HepG2 (cell line): ENCODE data around the gene ACOT9. TPM values are rescaled to one million over a fixed set of nuclear protein-coding genes. Genes with fewer than 3 reads are reported as not detected.

Experiments used
- CBX2 ChIP-seq, 2 experiments: fragments of 200-600 bp in 1 of 2; sonication (generic); formaldehyde crosslinking in 1 of 2; IDR thresholded peaks; 2 replicates each; pipeline versions ENCODE4 v1.7.0 to v1.8.1; 2018 to 2022; ENCODE audit warnings: low read depth in 2 of 2, low read length in 1 of 2, mild to moderate bottlenecking in 1 of 2, missing genetic modification reagents in 1 of 2
- HMG20B ChIP-seq: conservative IDR thresholded peaks from 2 replicates; pipeline ENCODE4 v1.6.1; 2016; ENCODE audit warnings: missing genetic modification reagents, missing compliant biosample characterization
- KDM5B ChIP-seq: sonication (generic); formaldehyde crosslinking; IDR thresholded peaks from 2 replicates; pipeline ENCODE4 v1.4.0; 2020; ENCODE audit warnings: missing genetic modification reagents, mild to moderate bottlenecking, borderline replicate concordance
- KLF16 ChIP-seq, 2 experiments: sonication (generic) in 1 of 2; formaldehyde crosslinking in 1 of 2; IDR thresholded peaks; 2 replicates each; pipeline versions ENCODE4 v1.6.1 to v1.8.0; 2016 to 2023; ENCODE audit warnings: missing genetic modification reagents in 2 of 2, missing compliant biosample characterization in 1 of 2
- MXD4 ChIP-seq: IDR thresholded peaks from 2 replicates; pipeline ENCODE4 v1.6.1; 2016; ENCODE audit warnings: mild to moderate bottlenecking, missing biosample characterization, missing genetic modification reagents
- PHF20 ChIP-seq: sonication (generic); formaldehyde crosslinking; IDR thresholded peaks from 2 replicates; pipeline ENCODE4 v1.5.0; 2020; ENCODE audit warnings: mild to moderate bottlenecking, missing genetic modification reagents
- RORA ChIP-seq: sonication (generic); formaldehyde crosslinking; IDR thresholded peaks from 2 replicates; pipeline ENCODE4 v1.5.0; 2020; ENCODE audit warnings: mild to moderate bottlenecking, missing genetic modification reagents, moderate library complexity
- SMAD1 ChIP-seq: sonication (generic); formaldehyde crosslinking; IDR thresholded peaks from 2 replicates; pipeline ENCODE4 v1.4.0; 2020; ENCODE audit warnings: missing genetic modification reagents, low read depth, mild to moderate bottlenecking, borderline replicate concordance
- U2AF1 ChIP-seq: fragments of 200-400 bp; formaldehyde crosslinking; optimal IDR thresholded peaks from 2 replicates; pipeline ENCODE3; 2017; ENCODE audit warnings: mild to moderate bottlenecking, low read depth, low read length
- ZBTB7B ChIP-seq: sonication (generic); formaldehyde crosslinking; IDR thresholded peaks from 2 replicates; pipeline ENCODE4 v1.4.0; 2020; ENCODE audit warnings: missing genetic modification reagents
- ZNF143 ChIP-seq: sonication (generic); formaldehyde crosslinking; IDR thresholded peaks from 2 replicates; pipeline ENCODE4 v1.4.0; 2020; ENCODE audit warnings: missing genetic modification reagents
- ZNF20 ChIP-seq: sonication (generic); formaldehyde crosslinking; IDR thresholded peaks from 2 replicates; pipeline ENCODE4 v1.4.0; 2020; ENCODE audit warnings: mild to moderate bottlenecking, moderate library complexity, missing genetic modification reagents
- ZNF205 ChIP-seq: IDR thresholded peaks from 2 replicates; pipeline ENCODE4 v1.6.1; 2018; ENCODE audit warnings: missing biosample characterization, missing genetic modification reagents
- ZNF550 ChIP-seq: sonication (generic); formaldehyde crosslinking; IDR thresholded peaks from 2 replicates; pipeline ENCODE4 v1.4.0; 2020; ENCODE audit warnings: mild to moderate bottlenecking, missing genetic modification reagents, borderline replicate concordance
- ZNF589 ChIP-seq: sonication (generic); formaldehyde crosslinking; conservative IDR thresholded peaks from 2 replicates; pipeline ENCODE4 v1.8.0; 2022; ENCODE audit warnings: mild to moderate bottlenecking, moderate library complexity, missing genetic modification reagents
- polyA plus RNA-seq, 8 experiments: library from polyadenylated mRNA; depleted of rRNA in 3 of 8; stranded (reverse) in 7 of 8; unstranded in 1 of 8; fragments of >200 nt; fragmentation: Illumina TruSeq in 4 of 8; extraction: Trizol in 4 of 8; gene quantifications; 2 replicates each; pipeline versions ENCODE4 v1.2.1 to v1.2.3, GENCODE V29; 2011 to 2016; ENCODE audit warnings: low read depth in 4 of 8, missing spikeins in 1 of 8, mixed read lengths in 1 of 8; ENCODE audit not compliant: insufficient read depth in 1 of 8
- total RNA-seq, 5 experiments: library from RNA; depleted of rRNA; stranded (reverse); fragments of >200 nt; fragmentation: Illumina TruSeq; extraction: Trizol; gene quantifications; 2 replicates each; pipeline ENCODE4 v1.2.3, GENCODE V29; 2016; ENCODE audit warnings: low read depth in 1 of 5
- TF ChIP-seq, protein P1 (sequence below): sonication (generic); formaldehyde crosslinking; IDR thresholded peaks from 2 replicates; pipeline ENCODE4 v1.5.0; 2020; ENCODE audit warnings: missing genetic modification reagents, mild to moderate bottlenecking, borderline replicate concordance
- TF ChIP-seq, protein P2 (sequence below): IDR thresholded peaks from 2 replicates; pipeline ENCODE4 v1.6.1; 2016; ENCODE audit warnings: missing biosample characterization, missing genetic modification reagents, low read depth
- TF ChIP-seq, protein P3 (sequence below): sonication (generic); formaldehyde crosslinking; IDR thresholded peaks from 2 replicates; pipeline ENCODE4 v1.4.0; 2020; ENCODE audit warnings: mild to moderate bottlenecking, missing genetic modification reagents, borderline replicate concordance
- TF ChIP-seq, protein P4 (sequence below): sonication (generic); formaldehyde crosslinking; IDR thresholded peaks from 2 replicates; pipeline ENCODE4 v1.5.1; 2020; ENCODE audit warnings: missing genetic modification reagents, mild to moderate bottlenecking, borderline replicate concordance

ACOT9 gene
- total and polyA plus RNA-seq, 2 of the 13 experiments (the other 11 are each of a cell fraction or from before 2014, with no cell fraction given), result 33.3 to 36.9 TPM

DNA sequence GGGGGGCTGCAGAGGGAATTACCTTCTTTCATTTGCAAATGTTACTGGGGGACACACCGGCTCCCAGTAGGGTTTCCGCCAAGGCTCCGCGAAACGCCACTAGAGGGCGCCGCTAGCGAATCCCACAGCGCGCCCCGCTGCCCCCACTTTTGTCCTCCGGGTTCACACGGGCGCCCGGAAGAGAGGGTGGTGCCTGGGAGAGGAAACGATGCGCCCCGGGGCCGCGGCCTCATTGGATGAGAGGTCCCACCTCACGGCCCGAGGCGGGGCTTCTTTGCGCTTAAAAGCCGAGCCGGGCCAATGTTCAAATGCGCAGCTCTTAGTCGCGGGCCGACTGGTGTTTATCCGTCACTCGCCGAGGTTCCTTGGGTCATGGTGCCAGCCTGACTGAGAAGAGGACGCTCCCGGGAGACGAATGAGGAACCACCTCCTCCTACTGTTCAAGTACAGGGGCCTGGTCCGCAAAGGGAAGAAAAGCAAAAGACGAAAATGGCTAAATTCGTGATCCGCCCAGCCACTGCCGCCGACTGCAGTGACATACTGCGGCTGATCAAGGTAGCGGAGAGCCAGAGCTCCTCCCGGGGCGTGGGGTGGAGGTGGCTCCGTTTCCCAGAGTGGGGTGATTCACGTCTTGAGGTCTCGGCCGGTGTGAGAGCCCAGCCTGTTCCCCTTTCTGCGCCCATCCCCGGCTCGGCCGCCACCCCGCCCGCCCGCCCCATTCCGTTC lies 40.0 kb upstream of the ACOT9 start, which contains the start of gene SAT1 (continued):
- TF ChIP-seq, protein P1, sequence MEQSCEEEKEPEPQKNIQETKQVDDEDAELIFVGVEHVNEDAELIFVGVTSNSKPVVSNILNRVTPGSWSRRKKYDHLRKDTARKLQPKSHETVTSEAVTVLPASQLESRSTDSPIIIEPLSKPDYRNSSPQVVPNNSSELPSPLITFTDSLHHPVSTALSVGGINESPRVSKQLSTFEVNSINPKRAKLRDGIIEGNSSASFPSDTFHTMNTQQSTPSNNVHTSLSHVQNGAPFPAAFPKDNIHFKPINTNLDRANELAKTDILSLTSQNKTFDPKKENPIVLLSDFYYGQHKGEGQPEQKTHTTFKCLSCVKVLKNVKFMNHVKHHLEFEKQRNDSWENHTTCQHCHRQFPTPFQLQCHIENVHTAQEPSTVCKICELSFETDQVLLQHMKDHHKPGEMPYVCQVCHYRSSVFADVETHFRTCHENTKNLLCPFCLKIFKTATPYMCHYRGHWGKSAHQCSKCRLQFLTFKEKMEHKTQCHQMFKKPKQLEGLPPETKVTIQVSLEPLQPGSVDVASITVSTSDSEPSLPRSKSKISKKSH, result peak; percentile 64; the same call in 1 of the 2 replicates
- TF ChIP-seq ZNF20, result no peak
- TF ChIP-seq RORA, result no peak
- no peak for TF ChIP-seq ZNF550 (CRISPR knock-in tag)
- TF ChIP-seq PHF20 (CRISPR knock-in tag), result peak; percentile 32; the same call in 1 of the 2 replicates
- TF ChIP-seq KDM5B (CRISPR knock-in tag), result no peak; the same call in 1 of the 2 replicates
- peak; percentile 73 for TF ChIP-seq ZBTB7B (CRISPR knock-in tag)
- TF ChIP-seq HMG20B (CRISPR knock-in tag), result no peak
- TF ChIP-seq, protein P2, sequence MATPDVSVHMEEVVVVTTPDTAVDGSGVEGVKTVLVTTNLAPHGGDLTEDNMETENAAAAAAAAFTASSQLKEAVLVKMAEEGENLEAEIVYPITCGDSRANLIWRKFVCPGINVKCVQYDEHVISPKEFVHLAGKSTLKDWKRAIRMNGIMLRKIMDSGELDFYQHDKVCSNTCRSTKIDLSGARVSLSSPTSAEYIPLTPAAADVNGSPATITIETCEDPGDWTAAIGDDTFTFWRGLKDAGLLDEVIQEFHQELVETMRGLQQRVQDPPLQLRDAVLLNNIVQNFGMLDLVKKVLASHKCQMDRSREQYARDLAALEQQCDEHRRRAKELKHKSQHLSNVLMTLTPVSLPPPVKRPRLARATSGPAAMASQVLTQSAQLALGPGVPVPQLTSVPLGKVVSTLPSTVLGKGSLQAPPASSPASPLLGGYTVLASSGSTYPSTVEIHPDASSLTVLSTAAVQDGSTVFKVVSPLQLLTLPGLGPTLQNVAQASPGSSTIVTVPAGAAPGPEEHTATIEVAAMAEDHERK, result no peak
- TF ChIP-seq SMAD1 (CRISPR knock-in tag), result no peak
- no peak for TF ChIP-seq CBX2 (IDR thresholded peaks at IDR 0.05; ENCODE audit: low read depth, low read length)
- no peak for TF ChIP-seq CBX2 (CRISPR knock-in tag; IDR thresholded peaks at IDR 0.05; ENCODE audit: low read depth)
- no peak for TF ChIP-seq ZNF589 (CRISPR knock-in tag)
- TF ChIP-seq ZNF205 (CRISPR knock-in tag), result no peak
- peak in 1 of 2 experiments; percentile 74; a peak in 2 of 4 replicates for TF ChIP-seq KLF16 (CRISPR knock-in tag; IDR thresholded peaks at IDR 0.05)
- no peak; the same call in 1 of the 2 replicates for TF ChIP-seq ZNF143 (CRISPR knock-in tag)
- TF ChIP-seq MXD4 (CRISPR knock-in tag), result 0 out of 2 replicates have a peak, but pooled peaks have one; percentile 33
- peak; percentile 25 for TF ChIP-seq U2AF1
- TF ChIP-seq, protein P3, sequence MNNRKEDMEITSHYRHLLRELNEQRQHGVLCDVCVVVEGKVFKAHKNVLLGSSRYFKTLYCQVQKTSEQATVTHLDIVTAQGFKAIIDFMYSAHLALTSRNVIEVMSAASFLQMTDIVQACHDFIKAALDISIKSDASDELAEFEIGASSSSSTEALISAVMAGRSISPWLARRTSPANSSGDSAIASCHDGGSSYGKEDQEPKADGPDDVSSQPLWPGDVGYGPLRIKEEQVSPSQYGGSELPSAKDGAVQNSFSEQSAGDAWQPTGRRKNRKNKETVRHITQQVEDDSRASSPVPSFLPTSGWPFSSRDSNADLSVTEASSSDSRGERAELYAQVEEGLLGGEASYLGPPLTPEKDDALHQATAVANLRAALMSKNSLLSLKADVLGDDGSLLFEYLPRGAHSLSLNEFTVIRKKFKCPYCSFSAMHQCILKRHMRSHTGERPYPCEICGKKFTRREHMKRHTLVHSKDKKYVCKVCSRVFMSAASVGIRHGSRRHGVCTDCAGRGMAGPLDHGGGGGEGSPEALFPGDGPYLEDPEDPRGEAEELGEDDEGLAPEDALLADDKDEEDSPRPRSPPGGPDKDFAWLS (CRISPR knock-in tag), result no peak
- TF ChIP-seq, protein P4, sequence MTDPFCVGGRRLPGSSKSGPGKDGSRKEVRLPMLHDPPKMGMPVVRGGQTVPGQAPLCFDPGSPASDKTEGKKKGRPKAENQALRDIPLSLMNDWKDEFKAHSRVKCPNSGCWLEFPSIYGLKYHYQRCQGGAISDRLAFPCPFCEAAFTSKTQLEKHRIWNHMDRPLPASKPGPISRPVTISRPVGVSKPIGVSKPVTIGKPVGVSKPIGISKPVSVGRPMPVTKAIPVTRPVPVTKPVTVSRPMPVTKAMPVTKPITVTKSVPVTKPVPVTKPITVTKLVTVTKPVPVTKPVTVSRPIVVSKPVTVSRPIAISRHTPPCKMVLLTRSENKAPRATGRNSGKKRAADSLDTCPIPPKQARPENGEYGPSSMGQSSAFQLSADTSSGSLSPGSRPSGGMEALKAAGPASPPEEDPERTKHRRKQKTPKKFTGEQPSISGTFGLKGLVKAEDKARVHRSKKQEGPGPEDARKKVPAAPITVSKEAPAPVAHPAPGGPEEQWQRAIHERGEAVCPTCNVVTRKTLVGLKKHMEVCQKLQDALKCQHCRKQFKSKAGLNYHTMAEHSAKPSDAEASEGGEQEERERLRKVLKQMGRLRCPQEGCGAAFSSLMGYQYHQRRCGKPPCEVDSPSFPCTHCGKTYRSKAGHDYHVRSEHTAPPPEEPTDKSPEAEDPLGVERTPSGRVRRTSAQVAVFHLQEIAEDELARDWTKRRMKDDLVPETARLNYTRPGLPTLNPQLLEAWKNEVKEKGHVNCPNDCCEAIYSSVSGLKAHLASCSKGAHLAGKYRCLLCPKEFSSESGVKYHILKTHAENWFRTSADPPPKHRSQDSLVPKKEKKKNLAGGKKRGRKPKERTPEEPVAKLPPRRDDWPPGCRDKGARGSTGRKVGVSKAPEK (CRISPR knock-in tag), result no peak
